GM19395 (cell line): ENCODE measurements around the gene SUFU.

Source experiments
- ATAC-seq: cut with Tn5 transposase; IDR thresholded peaks from one replicate; pipeline ENCODE4 v1.9.1; 2021; ENCODE audit warnings: mild to moderate bottlenecking, moderate library complexity; ENCODE audit not compliant: unreplicated experiment

Gene SUFU

DNA sequence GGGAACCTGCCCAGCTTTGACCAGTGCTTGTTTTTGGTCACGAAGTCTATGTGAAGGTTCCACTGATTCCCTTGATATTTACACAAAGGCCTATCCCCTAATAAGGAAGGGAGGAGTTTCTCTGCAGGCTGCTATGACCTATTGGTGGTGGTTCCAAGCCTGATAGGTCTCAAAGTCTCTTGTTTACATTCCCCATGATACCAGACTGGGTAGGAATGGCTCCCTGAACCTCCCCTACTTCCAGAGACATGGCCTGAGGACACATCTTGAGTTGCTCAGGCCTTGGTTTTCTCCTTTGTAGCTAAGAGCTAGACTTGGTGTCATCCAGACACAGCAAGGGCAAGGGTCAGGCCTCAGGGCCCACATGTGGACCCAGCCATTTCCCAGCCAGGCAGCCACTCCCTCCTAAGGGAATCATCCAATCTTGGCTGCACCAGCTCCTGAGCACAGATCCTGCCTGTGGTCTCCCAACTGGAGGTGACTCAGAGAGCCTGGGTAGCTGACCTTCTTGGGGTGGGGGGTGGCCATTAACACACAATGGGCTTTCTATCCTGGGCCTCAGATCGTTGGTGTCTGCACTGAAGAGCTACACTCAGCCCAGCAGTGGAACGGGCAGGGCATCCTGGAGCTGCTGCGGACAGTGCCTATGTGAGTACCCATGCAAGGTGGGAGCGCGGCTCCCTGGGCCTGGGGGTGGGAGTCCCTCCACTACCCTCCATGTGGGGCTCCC lies 89.5 kb downstream of the SUFU start:
- ATAC-seq: no peak

DNA sequence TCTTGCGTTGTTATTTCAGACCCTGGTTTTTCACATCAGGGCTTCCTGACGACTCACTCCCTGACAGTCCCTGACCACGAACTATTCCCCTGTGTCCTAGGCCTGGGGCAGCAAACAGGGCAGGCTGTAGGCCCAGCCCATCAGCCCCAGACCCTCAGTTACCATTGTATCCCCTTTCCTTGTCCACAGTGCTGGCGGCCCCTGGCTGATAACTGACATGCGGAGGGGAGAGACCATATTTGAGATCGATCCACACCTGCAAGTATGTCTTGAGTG lies 90.0 kb downstream of the SUFU start:
- ATAC-seq: no peak

DNA sequence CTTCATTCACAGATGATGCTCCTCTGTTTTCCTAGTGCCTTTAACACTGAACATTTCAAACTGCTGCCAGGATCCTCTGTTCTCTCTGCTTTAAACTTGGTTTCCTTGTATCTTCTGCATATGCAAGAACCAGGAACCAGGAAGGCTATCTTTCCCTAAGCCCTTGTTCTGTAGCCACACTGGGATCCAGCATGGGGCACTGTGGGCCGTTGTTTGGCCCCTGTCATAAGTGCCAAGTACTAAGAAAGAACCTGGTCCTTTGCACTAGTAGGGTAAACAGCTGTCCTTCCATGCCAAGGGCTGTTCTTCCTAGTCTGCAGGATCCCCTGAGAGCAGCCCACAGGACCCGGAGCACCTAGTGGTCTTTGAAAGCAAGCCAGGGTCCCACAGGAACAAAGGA lies 91.5 kb downstream of the SUFU start:
- ATAC-seq: no peak

DNA sequence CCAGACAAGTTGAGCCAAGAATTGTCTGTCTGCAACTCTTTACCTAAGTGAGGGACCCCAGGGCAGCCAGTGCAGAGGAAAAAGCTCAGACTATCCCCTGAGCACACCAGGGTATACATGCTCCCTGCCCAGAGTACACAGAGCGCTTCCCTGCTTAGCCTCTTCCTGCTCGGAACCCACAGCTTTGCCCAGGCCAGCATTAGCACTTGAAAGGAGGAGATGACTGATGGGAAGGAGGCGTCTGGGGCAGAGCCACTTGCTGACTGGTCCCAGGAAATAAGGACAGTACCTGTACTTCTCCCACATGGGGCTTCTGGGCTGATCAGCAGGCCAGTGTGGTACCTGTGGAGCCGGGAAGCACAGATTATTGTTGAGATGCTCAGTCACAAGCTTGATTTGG lies 92.1 kb downstream of the SUFU start:
- no peak for ATAC-seq

DNA sequence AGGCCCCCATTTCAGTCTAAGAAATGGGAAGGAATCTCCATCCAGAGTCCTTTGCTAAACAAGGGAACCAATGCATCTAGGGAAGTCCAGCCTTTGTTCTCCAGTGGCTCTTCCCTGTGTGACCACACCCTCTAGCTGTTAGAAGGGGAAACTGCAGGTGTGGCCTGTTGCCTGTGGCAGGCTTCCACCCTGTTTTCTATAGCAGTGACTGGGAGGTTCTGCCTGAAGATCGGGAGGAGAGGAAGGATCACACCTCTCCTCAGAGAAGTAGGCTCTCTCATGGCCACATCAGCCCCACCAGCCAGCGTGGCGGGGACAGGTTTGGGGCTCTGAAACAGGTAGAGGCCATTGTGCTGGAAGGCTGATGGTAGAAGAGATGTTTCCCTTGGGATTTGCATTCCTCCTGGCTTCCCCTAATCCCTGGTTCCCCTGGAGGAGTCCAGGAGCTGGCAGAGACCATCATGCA lies 92.8 kb downstream of the SUFU start:
- ATAC-seq: no peak

DNA sequence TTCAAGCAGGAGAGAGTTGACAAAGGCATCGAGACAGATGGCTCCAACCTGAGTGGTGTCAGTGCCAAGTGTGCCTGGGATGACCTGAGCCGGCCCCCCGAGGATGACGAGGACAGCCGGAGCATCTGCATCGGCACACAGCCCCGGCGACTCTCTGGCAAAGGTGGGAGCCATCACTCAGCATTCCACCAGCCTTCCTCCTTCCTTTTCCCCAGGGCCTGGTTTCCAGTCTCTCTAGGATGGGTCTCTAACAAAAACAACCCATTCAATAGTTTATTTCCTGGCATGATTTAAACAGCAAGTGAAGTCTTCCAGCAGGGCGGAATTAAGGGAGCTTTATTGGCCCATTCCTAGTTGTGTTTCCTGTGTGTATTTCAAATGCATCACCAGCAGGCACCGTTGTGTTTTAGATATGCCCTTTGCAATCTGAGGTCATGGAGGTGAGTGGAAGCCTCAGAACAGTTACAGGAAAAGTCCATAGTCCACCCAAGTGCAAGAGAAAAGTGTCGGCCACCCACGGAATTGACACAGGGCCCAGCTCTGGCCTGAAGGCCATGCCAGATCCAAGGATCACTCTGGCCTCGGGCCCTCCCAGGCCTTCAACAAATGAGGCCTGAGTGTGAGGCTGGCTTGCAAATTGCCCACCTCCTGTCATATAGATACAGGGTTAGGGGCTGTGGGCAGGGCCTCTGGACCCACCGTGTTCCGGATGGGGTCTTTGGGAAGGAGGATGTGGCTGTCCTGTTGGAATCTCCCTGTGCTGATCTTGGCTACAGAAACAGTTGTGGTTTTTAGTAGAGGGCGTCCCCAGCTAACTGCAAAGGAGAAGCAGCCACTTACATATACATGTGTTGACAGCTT lies 93.6 kb downstream of the SUFU start:
- no peak for ATAC-seq

DNA sequence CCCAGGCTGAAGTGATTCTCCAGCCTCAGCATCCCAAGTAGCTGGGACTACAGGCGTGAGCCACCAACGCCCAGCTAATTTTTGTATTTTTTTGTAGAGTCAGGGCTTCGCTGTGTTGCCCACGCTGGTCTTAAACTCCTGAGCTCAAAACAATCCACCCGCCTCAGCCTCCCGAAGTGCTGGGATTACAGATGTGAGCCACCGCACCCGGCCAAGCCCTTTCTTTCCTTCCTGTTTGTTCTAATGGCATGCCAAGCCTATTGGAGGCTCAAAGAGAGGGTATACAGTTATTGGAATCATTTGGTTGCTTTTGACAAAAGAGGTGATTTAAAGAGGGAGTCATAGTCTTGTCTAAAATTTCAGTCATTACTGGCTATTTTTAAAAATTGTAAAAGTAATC lies 94.5 kb downstream of the SUFU start:
- ATAC-seq: no peak

DNA sequence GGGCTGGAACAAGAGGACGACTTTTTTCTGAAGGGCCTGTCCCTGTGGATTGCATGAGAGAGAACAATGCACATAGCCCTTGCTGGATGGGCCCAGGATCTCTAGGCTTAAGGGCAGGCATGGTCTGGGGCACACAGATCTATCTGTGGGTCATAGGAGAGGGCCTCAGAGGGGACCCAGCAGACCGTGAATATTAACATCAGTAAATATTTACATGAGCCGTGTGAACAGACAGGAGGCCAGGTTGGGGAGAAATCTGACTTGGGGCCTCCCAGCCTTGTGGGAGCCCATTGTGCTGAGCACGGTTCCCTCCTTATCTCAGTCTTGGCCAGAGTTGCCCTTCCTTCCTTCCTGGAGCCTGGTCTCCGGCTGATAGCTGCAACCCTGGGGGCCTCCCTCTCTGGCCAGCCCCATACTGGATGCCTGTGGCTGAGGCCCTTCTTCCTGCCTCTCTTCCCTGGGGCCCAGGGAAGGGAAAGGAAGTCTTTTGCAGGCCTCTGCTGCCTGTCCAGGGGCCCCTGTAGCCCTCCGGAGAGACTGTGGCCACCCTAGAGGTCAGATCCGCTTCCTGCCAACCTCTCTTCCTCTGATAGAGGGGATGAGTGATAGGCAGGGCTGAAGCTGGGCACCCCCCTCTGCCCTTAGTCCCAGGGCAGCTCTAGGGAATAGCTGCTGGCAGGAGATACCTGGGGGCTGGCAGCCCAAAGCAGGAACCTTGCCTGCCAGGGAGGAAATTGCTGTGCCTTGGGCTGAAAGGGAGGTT lies 96.0 kb downstream of the SUFU start:
- no peak for ATAC-seq

DNA sequence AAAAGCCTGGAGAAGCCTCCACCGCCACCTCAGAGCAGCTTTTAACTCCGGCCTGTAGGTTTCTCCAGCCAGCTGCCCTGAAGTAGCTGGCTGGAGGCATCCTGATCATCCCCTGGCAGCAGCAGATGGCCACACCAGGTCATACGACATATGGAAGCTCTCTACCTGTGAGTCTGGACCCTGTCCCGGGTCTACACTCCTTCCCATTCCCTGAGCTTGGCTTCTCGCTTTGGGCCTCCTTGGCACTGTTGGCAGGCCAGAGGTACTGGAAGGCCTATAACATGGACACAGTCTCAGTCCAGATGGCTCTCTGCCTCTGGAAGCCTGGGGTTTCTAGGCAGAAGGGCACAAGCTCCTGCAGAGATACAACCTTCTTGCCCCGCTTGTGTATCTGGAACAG lies 97.0 kb downstream of the SUFU start:
- ATAC-seq: no peak

DNA sequence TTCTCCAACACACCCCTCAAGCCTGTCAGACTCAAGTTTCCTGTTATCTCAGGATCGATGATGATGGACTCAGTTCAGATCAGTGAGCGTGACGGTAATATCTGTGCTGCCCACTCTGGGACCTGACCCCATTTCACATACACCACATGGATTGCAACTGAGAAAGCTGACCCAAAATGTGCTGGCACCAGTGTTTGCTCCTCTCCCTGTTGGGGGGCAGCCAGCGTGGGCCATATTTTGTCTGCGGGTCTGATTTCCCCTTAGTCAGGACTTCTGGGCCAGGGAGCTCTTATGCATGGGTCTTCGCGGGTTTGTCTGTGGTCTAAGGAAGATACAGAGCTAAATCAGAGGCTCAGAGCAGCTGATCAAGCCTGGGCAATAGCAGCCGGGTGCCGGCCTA lies 97.9 kb downstream of the SUFU start:
- no peak for ATAC-seq

DNA sequence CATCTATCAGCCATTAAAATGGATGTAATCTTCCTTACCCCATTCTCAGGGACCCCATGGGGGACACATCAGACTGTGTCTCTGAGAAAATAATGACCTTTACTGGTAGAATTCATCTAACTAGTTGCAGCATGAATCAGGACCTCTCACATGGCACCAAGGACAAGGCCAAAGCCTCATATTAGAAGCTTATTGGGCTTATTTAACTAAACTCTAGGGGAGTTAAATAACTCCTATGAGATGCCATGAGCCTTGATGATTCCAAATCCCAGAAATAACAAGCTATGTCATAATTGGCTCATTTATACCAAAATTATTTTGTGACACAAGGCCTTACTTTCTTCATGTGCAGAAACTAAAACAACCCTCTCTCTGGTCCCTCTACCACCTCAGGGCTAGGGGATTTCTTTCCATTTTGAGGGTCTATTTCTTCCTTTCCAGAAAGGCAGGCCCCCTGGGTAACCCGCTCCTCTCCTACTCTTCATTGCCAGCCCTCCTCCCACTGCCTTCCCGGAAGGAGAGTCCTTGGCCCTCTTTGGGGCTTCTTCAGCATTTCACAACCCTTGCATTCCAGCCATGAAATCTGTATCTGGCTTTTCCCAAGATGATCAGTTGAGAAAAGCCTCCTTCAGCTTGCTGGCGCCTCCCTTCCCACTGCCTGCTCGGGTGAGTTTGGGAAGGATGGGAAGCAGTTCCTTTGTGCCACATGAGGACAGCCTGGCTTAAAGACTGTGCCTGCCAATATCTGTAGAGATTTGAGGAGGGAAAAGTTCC lies 98.7 kb downstream of the SUFU start:
- no peak for ATAC-seq

DNA sequence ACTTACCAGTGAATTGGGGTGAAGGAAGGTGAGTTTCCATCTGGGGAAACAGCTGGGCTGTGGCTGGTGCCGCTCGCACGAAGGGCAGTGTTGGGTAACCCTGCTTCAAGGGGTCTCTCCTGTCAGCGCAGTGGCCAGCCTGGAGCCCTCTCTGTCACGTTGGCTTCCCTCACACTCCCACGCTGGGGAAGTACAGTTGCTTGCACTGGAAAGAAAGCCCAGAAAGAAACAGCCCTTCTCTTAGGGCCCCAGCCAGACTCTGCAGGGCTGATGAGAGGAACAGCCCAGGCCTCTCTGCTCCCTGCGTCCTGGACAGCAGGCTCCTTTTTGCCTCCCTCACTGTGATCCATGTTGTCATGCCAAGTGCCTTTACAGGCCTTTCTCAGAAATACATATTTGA lies 100.2 kb downstream of the SUFU start:
- ATAC-seq: no peak

DNA sequence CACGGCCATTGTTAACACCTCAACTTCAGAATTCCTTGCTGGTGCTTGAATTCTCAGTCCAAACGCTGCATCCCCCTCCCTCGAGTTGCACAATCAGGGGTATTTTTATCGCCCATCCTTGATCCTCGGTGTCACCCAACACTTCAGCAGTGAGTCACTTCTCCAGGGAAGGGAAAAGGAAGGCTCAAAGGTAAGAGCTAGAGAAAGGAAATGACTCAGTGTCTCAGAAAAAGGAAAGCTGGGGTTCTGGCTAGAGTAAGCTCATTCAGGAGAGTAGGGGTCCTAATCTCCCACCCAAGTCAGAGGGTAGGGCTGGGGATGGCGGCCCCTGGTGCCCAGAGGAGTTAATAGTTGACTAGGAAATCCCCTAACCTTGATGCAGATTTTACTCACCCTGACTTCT lies 100.7 kb downstream of the SUFU start:
- ATAC-seq: no peak

DNA sequence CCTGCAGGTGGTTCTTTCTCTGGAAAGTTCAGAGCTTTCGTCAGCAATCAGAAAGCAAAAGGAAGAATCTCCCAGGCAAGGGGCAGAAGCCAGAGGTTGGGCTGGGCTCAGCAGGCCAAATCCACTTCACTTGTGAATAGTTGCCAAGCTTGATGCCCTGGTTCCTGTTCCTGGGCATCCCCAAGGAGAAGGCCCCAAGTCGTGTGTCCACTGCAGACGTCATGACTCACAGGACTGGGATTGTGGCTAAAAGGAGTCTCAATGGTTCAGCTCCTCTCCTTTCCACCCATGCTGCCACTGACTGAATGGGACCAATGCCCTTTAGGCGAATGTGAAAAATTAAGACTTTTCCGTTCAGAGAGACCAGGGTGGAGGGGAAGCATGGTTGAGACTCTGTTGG lies 101.9 kb downstream of the SUFU start:
- no peak for ATAC-seq

DNA sequence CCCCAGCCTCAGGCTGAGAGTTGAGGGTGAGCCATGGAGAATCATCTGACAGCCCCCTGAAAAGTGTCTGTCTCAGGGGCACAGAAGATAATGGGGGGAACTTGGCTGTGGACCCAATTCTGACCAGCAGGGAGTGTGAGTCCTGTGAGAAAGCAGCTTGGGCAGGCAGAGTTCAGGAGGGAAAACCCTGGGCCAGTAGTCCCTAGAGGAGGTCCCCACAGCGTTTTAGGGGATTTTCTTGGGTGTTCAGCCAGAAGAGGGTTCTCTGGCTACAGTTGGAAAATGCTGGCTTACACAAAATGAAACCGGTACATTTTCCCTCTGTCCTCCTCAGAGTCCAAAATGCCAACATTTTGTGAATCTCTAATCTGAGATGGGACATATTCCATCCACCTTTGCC lies 104.7 kb downstream of the SUFU start:
- no peak for ATAC-seq

DNA sequence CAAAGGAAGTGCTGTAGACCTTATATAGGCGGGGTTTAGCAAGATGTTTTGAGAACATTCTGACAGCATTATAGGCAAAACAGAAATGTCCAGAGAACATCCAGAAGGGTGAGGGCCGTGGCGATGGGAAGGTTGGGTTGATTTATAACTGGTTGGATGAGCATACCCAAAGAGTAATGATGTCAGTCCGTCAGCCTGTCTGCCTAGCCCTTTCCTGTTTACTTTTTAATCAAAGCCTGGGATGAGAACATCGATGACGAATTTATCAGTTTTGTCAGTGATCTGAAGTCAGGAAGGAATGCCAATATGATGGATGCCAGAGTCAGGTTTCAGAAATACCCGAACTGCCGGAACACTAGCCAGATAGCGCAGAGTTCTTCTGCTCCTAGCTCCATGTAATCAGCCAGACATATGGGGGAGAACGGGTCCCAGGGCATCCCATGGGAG lies 106.7 kb downstream of the SUFU start:
- no peak for ATAC-seq

DNA sequence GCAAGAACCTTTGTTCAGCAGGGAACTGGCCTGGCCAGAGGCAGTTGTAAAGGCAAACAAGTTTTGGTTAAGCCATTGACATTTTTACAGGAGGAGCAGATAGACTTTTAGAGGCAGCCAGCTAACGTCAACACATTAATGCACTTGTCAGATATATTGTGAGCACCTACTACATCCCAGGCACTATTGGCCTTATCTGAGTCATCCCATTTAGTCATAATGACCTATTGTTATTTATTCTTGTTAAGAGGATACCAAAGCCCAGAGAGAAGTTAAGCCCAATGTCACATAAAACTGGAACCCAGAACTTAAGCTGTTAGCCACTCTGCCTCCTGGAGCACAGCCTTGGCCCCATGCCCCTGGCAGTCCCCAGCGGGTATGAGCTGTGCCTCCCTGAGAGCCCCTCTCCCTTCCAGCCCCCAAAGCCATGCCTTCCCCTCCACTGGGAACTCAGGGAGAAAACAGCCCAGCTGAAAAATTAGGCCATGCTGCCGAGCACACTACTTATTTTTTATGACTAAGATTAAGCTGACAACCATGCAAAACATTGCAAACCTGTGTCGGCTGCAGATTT lies 107.8 kb downstream of the SUFU start:
- ATAC-seq: no peak

DNA sequence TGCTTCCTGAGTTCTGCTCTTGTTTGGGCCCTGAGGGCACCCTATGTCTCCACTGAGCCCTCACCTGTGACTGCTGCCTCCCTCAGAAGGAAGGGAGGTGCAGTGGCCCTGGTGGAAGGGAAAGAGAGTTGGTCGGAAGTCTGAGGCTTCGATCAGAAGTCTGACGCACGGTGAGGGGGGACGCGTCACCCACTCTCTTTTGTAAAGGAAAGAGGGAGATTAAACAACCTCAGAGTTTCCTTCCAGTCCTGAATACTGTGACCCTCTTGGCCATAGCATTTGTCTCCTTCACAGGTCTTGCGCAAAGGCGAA lies 109.1 kb downstream of the SUFU start:
- no peak for ATAC-seq

DNA sequence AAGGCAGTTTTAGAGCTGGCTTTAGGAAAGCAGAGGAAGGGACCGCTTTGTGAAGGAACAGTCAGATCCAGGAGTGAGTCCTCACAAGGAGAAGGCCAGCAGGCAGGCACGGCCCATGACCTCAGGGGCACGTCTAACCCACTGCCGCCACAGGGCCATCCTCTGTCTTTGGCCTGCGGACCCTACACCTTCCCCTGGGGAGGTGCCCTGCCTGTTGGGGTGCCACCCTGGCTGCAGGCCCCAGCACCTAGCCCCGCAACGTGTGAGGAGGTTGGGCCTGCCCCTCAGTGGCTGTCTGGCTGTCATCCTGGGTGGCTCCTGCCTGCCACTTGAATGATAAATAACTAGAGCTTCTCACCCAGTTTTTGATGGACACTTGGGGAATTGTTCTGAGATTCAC lies 109.5 kb downstream of the SUFU start:
- no peak for ATAC-seq

DNA sequence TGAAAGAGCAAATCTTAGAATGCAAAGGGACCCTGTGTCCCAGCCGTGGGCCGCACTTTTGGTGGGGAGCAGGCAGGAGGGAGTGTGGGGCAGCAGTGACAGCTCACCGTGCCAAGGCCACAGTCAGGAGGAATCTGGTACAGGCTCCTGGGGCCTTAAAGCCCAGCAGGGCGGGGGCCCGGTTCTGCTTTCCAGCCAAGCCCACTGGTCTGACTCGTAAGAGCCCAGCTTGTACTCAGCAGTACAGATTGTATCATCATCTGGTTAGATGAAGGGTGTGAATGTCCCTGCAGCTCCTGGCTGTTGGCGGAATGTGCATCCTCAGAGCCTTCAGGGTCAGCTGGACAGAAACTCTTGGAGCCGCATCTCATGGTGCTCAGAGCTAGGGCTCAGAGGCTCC lies 110.0 kb downstream of the SUFU start:
- ATAC-seq: no peak

DNA sequence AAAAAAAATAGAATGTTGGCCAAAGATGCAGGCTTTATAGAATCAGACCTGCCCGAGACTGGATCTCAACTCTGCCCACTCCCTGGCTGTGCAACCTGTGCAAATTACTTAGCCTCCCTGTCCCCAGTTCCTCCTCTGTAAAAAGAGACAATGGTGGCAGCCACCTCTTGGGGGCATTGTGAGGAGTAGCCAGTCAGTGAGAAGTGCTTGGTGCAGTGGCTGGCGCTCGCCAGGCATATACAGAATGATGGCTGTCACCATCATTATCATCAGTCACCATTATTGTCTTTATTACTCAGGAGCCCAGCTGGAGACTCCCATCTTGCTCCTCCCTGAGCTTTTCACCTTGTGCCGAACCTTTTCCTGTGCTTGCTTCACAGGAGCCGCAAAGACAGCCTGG lies 111.1 kb downstream of the SUFU start:
- no peak for ATAC-seq
